NCI-H748 (cell line): ENCODE measurements around the gene SPO11.

Source experiments
- DNase-seq: peaks from one replicate; lab custom pipeline; 2025; ENCODE audit not compliant: unreplicated experiment; lab: John Stamatoyannopoulos, UW

The SPO11 gene

GRCh38 chr20:57309544-57310115, 20.0 kb upstream of the SPO11 start:
- DNase-seq: no peak

GRCh38 chr20:57310821-57311514, 18.6 kb upstream of the SPO11 start:
- DNase-seq: no peak

- no peak for DNase-seq
Observed at GRCh38 chr20:57312138-57312537, 17.5 kb upstream of the SPO11 start.

GRCh38 chr20:57313230-57313629, 16.4 kb upstream of the SPO11 start:
- DNase-seq: no peak

DNA sequence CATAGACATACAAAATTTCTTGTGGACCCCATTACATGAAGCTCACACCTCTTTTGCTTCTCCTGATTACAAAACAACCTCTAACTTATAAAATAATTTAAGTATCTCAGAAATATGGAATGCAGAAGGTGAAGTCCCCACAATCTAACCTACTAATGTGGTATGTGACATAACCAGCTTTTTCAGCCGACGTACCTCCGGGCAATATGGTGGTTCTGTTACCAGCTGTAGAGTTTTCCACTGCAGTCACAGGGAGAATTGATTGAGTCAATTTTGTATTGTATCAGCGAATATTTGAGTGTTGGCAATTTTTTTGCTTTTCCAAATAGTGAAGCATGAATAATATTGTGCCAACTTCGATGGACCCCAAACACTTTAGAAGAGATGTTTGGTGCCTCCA, 15.7 kb upstream of the SPO11 start:
- DNase-seq: no peak

- DNase-seq: no peak
Observed at GRCh38 chr20:57315083-57315975, 14.3 kb upstream of the SPO11 start.

GRCh38 chr20:57315976-57316480, 13.6 kb upstream of the SPO11 start:
- DNase-seq: no peak

- no peak for DNase-seq
Observed at GRCh38 chr20:57316795-57317201, 12.8 kb upstream of the SPO11 start.

GRCh38 chr20:57317316-57317788, 12.3 kb upstream of the SPO11 start:
- no peak for DNase-seq

GRCh38 chr20:57317789-57318371, 11.7 kb upstream of the SPO11 start:
- DNase-seq: no peak

- DNase-seq: no peak
Observed at GRCh38 chr20:57319584-57319983, 10.0 kb upstream of the SPO11 start.

- DNase-seq: no peak
Observed at GRCh38 chr20:57320358-57320757, 9.2 kb upstream of the SPO11 start.

- DNase-seq: no peak
Observed at GRCh38 chr20:57321142-57321541, 8.5 kb upstream of the SPO11 start.

GRCh38 chr20:57322476-57322875, 7.1 kb upstream of the SPO11 start:
- DNase-seq: no peak

DNA sequence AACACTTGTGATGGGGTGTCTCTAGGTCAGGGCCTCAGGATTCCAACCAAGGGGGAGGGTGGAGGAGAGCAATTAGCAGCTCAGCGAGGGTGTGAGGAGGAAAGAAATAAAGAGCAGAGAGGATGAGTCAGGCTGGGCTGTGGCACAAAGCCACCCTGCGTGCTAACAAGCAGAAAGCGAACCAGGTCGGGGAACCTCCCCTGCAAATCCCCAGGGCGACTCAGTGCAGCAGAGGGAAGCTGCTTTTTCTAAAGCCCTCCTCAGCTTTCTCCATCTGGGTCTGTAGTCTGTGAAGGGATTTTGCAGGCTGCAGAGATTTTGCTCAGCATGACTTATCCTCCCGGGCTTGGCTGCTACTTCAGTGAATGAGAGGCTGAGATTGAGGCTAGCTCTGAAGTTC, 6.6 kb upstream of the SPO11 start:
- DNase-seq: no peak

GRCh38 chr20:57325632-57326356, 3.8 kb upstream of the SPO11 start:
- no peak for DNase-seq

- peak; percentile 36 for DNase-seq
Observed at GRCh38 chr20:57326667-57327455, 2.7 kb upstream of the SPO11 start.

- DNase-seq: no peak
Observed at GRCh38 chr20:57327820-57328219, 1.8 kb upstream of the SPO11 start.

- DNase-seq: no peak
Observed at GRCh38 chr20:57330998-57331397, 1.4 kb downstream of the SPO11 start.
